Head of caudate nucleus (tissue), 42 donors: ENCODE results near the gene GALNT9.
"Not testable (repeated sequence)": the region's sequence is repeated elsewhere in the genome, so short reads cannot be mapped to it uniquely, and the experiment has no call there.

Experiments
- DNase-seq, 42 donors: peaks; one replicate each; pipeline versions ENCODE4 v3.0.0 to v3.0.0-alpha.2; 2020 to 2021; ENCODE audit warnings: mixed read lengths in 7 of 42
- intact Hi-C: fragments of 100-400 bp; cut with DNase I; formaldehyde crosslinking; loops from one replicate; pipeline ENCODE4 v1.15.0; 2022

GALNT9 gene

DNA sequence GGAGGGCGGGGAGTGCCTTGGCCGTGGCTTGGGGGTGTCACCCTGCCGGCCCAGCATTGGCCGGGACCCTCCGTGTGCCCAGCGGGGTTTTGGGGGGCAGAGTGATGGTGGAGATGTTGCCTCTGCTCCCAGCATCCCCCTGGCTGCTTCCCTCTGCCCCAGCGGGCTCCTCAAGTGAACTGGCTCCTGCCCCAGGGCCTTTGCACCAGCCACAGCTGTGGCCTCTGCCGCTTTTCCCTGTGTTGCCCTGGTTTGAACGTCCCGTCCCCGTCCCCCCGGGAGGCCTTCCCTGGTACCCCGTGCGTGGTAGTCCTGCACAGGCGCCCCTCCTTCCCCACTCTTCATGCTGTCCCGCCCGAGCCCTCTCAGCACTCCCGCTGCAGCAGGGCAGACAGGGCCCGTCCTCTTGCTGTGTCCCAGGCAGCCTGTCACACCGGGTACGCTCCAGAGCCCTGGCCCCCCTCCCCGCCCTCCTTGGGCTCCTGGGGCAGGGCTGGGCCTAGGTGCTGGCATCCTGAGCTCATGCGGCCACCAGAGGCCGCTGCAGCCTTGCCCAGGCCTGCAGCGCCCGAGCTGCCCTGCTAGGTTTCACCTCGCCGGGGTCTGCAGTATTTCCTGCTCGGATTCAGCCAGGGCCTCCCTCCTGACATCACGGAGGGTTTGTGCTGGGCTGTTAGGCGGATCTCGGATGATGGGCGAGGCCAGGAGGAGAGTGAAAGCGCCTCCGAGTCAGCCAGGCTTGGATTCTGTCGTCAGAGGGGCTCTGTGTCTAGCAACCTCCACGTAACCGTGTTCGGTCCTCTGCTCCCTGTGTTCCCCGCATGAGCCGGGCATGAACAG is 175.7 kb downstream of the GALNT9 start:
- intact Hi-C loops: no loop called here
- DNase-seq: peak in 39 of 42 donors; percentile 27 to 78 (median 57)

DNA sequence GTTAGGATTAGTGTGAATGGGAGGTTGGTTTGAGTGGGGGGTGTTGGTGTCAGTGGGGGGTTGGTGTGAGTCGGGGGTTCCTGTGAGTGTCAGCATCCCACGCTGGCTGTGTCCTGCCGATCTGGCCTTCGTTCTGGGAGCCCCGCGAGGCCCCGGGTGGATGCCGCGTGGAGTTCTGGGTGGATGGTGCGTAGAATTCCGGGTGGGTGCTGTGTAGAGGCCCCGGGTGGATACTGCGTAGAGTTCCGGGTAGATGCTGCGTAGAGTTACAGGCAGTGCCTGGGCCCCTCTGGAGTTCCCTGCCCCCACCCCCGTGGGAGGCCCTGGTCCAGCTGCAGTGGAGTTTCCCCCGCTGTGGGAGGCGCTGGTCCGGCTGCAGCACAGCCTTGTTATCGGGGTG is 176.4 kb downstream of the GALNT9 start:
- DNase-seq: peak in 5 of 42 donors; percentile 2 to 21 (median 5)
- intact Hi-C loops: no loop called here

DNA sequence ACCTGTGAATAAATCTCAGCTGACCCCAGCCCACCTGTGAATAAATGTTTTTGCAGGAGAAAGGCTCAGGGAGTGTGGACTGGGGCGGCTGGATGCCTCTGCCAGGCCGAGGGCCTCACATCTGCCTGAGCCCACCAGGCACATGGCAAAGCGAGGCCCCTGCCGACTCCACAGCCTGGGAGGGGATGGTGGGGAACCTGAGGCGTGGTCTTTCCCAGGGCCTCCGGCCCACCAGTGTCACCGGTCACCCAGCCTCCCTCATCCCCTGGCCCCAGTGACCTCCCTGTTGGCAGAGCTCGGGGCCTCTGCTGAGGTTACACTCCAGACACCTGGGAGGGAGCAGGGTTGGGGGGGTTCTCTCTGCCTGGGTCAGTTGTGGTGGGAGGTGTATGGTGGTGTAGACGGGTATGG is 177.0 kb downstream of the GALNT9 start:
- DNase-seq: peak in 5 of 42 donors; percentile 1 to 26 (median 2)
- intact Hi-C loops: no loop called here

DNA sequence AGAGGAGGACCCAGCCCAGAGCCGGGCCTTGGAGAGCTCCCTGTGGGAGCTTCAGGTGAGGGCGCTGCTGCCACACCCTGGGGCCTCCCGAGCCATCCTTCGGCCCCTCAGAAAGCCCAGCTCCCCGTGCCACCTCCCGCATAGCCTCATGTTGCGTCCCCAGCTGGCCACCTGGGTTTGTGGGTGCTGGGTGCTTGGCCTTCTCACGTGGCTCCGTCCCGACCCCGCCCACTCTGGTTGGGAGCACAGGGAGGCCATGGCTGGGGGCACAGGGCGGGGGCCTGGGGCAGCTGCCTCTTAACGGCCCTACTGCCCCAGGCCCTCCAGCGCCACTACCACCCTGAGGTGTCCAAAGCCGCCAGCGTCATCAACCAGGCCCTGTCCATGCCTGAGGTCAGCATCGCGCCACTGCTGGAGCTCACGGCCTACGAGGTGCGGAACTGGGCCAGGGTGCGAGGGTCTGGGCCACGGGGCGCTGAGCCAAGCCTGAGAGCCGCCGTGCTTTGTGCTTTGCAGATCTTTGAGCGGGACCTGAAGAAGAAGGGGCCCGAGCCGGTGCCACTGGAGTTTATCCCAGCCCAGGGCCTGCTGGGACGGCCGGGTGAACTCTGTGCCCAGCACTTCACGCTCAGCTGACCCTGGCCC is 177.5 kb downstream of the GALNT9 start:
- DNase-seq: peak in 6 of 42 donors; percentile 3 to 27 (median 9)
- intact Hi-C loops: no loop called here

- DNase-seq: peak in 7 of 42 donors; percentile 1 to 29 (median 5)
- intact Hi-C loops: no loop called here
These were observed 178.1 kb downstream of the GALNT9 start for GRCh38 chr12:132151145-132151765.

DNA sequence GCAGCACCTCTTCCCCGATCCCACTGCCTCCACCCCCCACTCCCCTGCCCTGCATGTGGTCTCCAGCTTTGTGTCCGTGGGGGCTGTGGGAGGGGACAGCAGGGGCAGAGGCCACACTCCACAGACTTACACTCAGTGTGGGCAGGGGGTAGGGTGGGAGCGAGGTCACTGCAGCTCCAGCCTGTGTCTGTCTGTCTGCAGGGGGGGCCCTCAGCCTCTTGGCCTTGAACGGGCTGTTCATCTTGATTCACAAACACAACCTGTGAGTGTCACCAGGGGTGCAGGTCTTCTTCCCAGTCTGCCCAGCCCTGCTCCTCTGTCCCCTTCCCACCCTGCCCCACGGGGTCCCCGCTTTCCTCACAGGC is 178.6 kb downstream of the GALNT9 start:
- intact Hi-C loops: no loop called here
- peak in 1 of 42 donors; percentile 5 for DNase-seq

GRCh38 chr12:132149526-132149925 is 179.9 kb downstream of the GALNT9 start:
- intact Hi-C loops: not testable (repeated sequence)
- peak in 1 of 42 donors; percentile 4 for DNase-seq

GRCh38 chr12:132148368-132149045 is 180.9 kb downstream of the GALNT9 start:
- DNase-seq: peak in 7 of 42 donors; percentile 3 to 28 (median 7)
- intact Hi-C loops: no loop called here

GRCh38 chr12:132147423-132148367 is 181.7 kb downstream of the GALNT9 start:
- intact Hi-C loops: no loop called here
- DNase-seq: peak in 11 of 42 donors; percentile 2 to 30 (median 12)

- DNase-seq: peak in 10 of 42 donors; percentile 1 to 38 (median 12)
- intact Hi-C loops: no loop called here
These were observed 182.5 kb downstream of the GALNT9 start for GRCh38 chr12:132146772-132147422.
